HEK293 (cell line): ENCODE results near the gene PTPRK.

ENCODE experiments used
- CTCF ChIA-PET: fragments of 350-600 bp; formaldehyde crosslinking; extraction: SDS; loops from one replicate; lab custom pipeline; 2021; ENCODE audit warnings: antibody characterized with exemption; lab: Yijun Ruan, JAX
- POLR2A ChIA-PET: fragments of 300-600 bp; formaldehyde crosslinking; extraction: SDS; loops from one replicate; lab custom pipeline; 2020; ENCODE audit warnings: antibody characterized with exemption, inconsistent platforms; lab: Yijun Ruan, JAX
- H3K27ac ChIP-seq: fragments of 200-500 bp; sonication (Bioruptor generic); 2 replicates; pipeline ENCODE4 v1.5.1; 2014; ENCODE audit warnings: low read depth, low read length, control low read depth, inconsistent platforms; ENCODE audit errors: extremely low read depth
- H3K36me3 ChIP-seq, 2 experiments: fragments of 200-500 bp in 1 of 2; sonication (Bioruptor generic) in 1 of 2; 1 replicate in 1 of 2; 2 replicates in 1 of 2; pipeline ENCODE4 v1.5.1; 2014 to 2017; ENCODE audit warnings: inconsistent platforms in 2 of 2, low read length in 2 of 2; ENCODE audit not compliant: control insufficient read depth in 2 of 2, insufficient read depth in 1 of 2
- H3K4me1 ChIP-seq: fragments of 200-500 bp; sonication (Bioruptor generic); 2 replicates; pipeline ENCODE4 v1.5.1; 2014; ENCODE audit warnings: mild to moderate bottlenecking, low read length, inconsistent platforms; ENCODE audit not compliant: control insufficient read depth, insufficient read depth
- H3K4me3 ChIP-seq: 2 replicates; pipeline ENCODE4 v1.5.1; 2011; ENCODE audit warnings: low read depth, mild to moderate bottlenecking, control low read depth, low read length, moderate library complexity
- H3K9me3 ChIP-seq: fragments of 200-500 bp; sonication (Bioruptor generic); 2 replicates; pipeline ENCODE4 v1.5.1; 2014; ENCODE audit warnings: low read depth, low read length, inconsistent platforms; ENCODE audit not compliant: control insufficient read depth, insufficient read depth
- GLIS1 ChIP-seq: fragments of 450-650 bp; formaldehyde crosslinking; IDR thresholded peaks from 2 replicates; pipeline ENCODE4 v1.5.1; 2016; ENCODE audit warnings: missing biosample characterization, missing genetic modification characterization
- HOXC10 ChIP-seq: sonication (generic); formaldehyde crosslinking; IDR thresholded peaks from 2 replicates; pipeline ENCODE4 v1.8.1; 2023; ENCODE audit warnings: mild to moderate bottlenecking, missing genetic modification reagents
- KLF8 ChIP-seq: fragments of 450-650 bp; formaldehyde crosslinking; IDR thresholded peaks from 2 replicates; pipeline ENCODE4 v1.5.1; 2016; ENCODE audit warnings: missing biosample characterization, missing genetic modification characterization
- KLF9 ChIP-seq: fragments of 450-650 bp; formaldehyde crosslinking; IDR thresholded peaks from 2 replicates; pipeline ENCODE4 v1.5.1; 2016; ENCODE audit warnings: missing biosample characterization, missing genetic modification characterization, low read depth
- PRDM1 ChIP-seq: fragments of 450-650 bp; formaldehyde crosslinking; IDR thresholded peaks from 2 replicates; pipeline ENCODE4; 2016; ENCODE audit warnings: missing biosample characterization, missing genetic modification characterization
- SP2 ChIP-seq: fragments of 450-650 bp; formaldehyde crosslinking; IDR thresholded peaks from 2 replicates; pipeline ENCODE4 v1.5.1; 2016; ENCODE audit warnings: missing biosample characterization, missing genetic modification characterization
- ZFP3 ChIP-seq: fragments of 450-650 bp; formaldehyde crosslinking; IDR thresholded peaks from 2 replicates; pipeline ENCODE4 v1.5.1; 2016; ENCODE audit warnings: low read depth, missing biosample characterization, missing genetic modification characterization
- ZIC2 ChIP-seq: fragments of 450-650 bp; formaldehyde crosslinking; IDR thresholded peaks from 2 replicates; pipeline ENCODE4 v1.5.1; 2016; ENCODE audit warnings: missing biosample characterization, missing genetic modification characterization
- ZNF146 ChIP-seq: fragments of 450-650 bp; formaldehyde crosslinking; IDR thresholded peaks from 2 replicates; pipeline ENCODE4 v1.5.1; 2016; ENCODE audit warnings: missing biosample characterization, missing genetic modification characterization
- ZNF202 ChIP-seq: fragments of 450-650 bp; formaldehyde crosslinking; IDR thresholded peaks from 2 replicates; pipeline ENCODE4 v1.5.1; 2016; ENCODE audit warnings: missing biosample characterization, missing genetic modification characterization, borderline replicate concordance
- ZNF211 ChIP-seq: fragments of 450-650 bp; formaldehyde crosslinking; IDR thresholded peaks from 2 replicates; pipeline ENCODE4 v1.5.1; 2016; ENCODE audit warnings: low read depth, missing biosample characterization, missing genetic modification characterization
- ZNF248 ChIP-seq: fragments of 450-650 bp; formaldehyde crosslinking; IDR thresholded peaks from 2 replicates; pipeline ENCODE4 v1.5.1; 2017; ENCODE audit warnings: missing biosample characterization, missing genetic modification characterization
- ZNF391 ChIP-seq: fragments of 450-650 bp; formaldehyde crosslinking; IDR thresholded peaks from 2 replicates; pipeline ENCODE4 v1.5.1; 2016; ENCODE audit warnings: low read depth, missing biosample characterization, missing genetic modification characterization, borderline replicate concordance
- ZNF473 ChIP-seq: fragments of 450-650 bp; formaldehyde crosslinking; IDR thresholded peaks from 2 replicates; pipeline ENCODE4 v1.5.1; 2017; ENCODE audit warnings: missing biosample characterization, missing genetic modification characterization
- ZNF510 ChIP-seq: fragments of 450-650 bp; formaldehyde crosslinking; IDR thresholded peaks from 2 replicates; pipeline ENCODE4 v1.5.1; 2018; ENCODE audit warnings: mild to moderate bottlenecking, missing genetic modification characterization, missing biosample characterization; ENCODE audit not compliant: insufficient replicate concordance
- ZNF529 ChIP-seq: fragments of 450-650 bp; formaldehyde crosslinking; IDR thresholded peaks from 2 replicates; pipeline ENCODE4 v1.5.1; 2017; ENCODE audit warnings: missing genetic modification characterization, missing biosample characterization; ENCODE audit not compliant: insufficient replicate concordance
- ZNF555 ChIP-seq: fragments of 450-650 bp; formaldehyde crosslinking; conservative IDR thresholded peaks from 2 replicates; pipeline ENCODE4 v1.5.1; 2017; ENCODE audit warnings: missing biosample characterization, mild to moderate bottlenecking, missing genetic modification characterization, inconsistent platforms
- ZNF571 ChIP-seq: fragments of 450-650 bp; formaldehyde crosslinking; IDR thresholded peaks from 2 replicates; pipeline ENCODE4 v1.5.0; 2017; ENCODE audit warnings: missing biosample characterization, missing genetic modification characterization
- ZNF596 ChIP-seq: fragments of 450-650 bp; IDR thresholded peaks from 2 replicates; pipeline ENCODE4 v1.5.0; 2018; ENCODE audit warnings: missing biosample characterization, mild to moderate bottlenecking, missing genetic modification characterization, moderate library complexity
- ZNF600 ChIP-seq: fragments of 450-650 bp; formaldehyde crosslinking; IDR thresholded peaks from 2 replicates; pipeline ENCODE4 v1.5.1; 2016; ENCODE audit warnings: missing biosample characterization, missing genetic modification characterization
- ZNF626 ChIP-seq: fragments of 450-650 bp; sonication (Bioruptor Pico); formaldehyde crosslinking; IDR thresholded peaks from 2 replicates; pipeline ENCODE4 v1.5.1; 2018; ENCODE audit warnings: missing biosample characterization, missing genetic modification characterization, inconsistent platforms
- ZNF654 ChIP-seq: fragments of 450-650 bp; formaldehyde crosslinking; IDR thresholded peaks from 2 replicates; pipeline ENCODE4 v1.5.1; 2016; ENCODE audit warnings: low read depth, missing biosample characterization, missing genetic modification characterization
- ZNF670 ChIP-seq: fragments of 450-650 bp; formaldehyde crosslinking; IDR thresholded peaks from 2 replicates; pipeline ENCODE4 v1.5.1; 2016; ENCODE audit warnings: missing biosample characterization, missing genetic modification characterization, low read depth
- ZNF843 ChIP-seq: fragments of 450-650 bp; formaldehyde crosslinking; IDR thresholded peaks from 2 replicates; pipeline ENCODE4 v1.5.1; 2016; ENCODE audit warnings: missing biosample characterization, missing genetic modification characterization
- TF ChIP-seq, protein P1 (sequence below): fragments of 450-650 bp; formaldehyde crosslinking; IDR thresholded peaks from 2 replicates; pipeline ENCODE4 v1.5.1; 2016; ENCODE audit warnings: missing biosample characterization, missing genetic modification characterization, low read depth
- TF ChIP-seq, protein P2 (sequence below): fragments of 450-650 bp; formaldehyde crosslinking; IDR thresholded peaks from 2 replicates; pipeline ENCODE4 v1.5.1; 2016; ENCODE audit warnings: missing biosample characterization, missing genetic modification characterization, borderline replicate concordance

PTPRK gene

DNA sequence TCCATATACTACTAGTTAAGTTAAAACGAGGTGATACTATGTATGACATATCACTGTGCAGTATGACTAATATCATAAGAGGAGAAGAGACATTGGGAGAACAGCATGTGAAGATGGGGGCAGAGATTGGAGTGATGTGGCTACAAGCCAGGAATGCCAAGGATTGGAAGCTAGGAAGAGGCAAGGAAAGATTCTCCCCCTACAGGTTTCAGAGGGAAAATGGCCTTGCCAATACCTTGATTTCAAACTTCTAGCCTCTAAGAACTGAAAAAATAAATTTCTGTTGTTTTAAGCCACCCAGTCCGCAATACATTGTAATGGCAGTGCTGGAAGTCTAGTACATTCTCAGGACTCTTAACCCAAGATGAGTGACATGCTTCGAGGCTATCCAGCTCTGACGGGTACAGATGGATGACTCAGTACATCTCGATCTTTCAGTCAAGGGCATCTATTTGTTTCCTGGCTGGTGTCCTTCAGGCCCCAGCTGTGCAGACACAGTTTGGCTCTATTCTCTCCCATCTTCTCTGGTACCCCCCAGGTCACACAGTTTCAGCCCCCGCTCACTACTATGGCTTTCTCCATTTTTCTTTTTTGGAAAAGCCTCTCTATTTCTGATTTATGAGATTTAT, 564.0 kb downstream of the PTPRK start (continued):
- TF ChIP-seq ZNF473 (no peak), ZNF211 (no peak), KLF9 (tag by site-specific recombination) (no peak), ZNF654 (tag by site-specific recombination) (no peak), ZNF600 (tag by site-specific recombination) (no peak)

DNA sequence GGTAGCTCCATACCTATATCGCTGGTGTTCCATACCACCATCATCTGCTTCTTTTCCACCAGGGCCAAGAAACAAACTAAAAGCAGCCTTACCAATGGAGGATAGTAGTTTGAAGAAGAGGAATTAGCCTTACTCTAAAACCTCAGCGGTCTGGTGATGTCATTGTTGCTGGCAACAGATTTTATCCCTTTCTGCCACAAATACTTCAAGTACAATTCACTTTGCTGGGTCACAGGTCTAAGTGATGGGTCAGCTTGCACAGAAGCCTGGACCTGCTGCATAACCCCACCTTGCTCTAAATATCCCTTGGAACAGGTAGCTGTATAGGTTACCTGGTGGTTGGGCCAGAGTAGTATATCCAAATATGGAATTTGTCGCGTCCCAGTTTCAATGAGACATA, 566.3 kb downstream of the PTPRK start:
- Histone ChIP-seq H3K4me1 (no peaks in the 10 kb centered on the region), H3K36me3 (no peaks in the 10 kb centered on the region), H3K4me3 (no peak overlapping the region), H3K27ac (no peak overlapping the region), H3K9me3 (no peaks in the 10 kb centered on the region)
- TF ChIP-seq GLIS1 (tag by site-specific recombination) (no peak), PRDM1 (tag by site-specific recombination) (no peak)
- TF ChIP-seq, protein P1, sequence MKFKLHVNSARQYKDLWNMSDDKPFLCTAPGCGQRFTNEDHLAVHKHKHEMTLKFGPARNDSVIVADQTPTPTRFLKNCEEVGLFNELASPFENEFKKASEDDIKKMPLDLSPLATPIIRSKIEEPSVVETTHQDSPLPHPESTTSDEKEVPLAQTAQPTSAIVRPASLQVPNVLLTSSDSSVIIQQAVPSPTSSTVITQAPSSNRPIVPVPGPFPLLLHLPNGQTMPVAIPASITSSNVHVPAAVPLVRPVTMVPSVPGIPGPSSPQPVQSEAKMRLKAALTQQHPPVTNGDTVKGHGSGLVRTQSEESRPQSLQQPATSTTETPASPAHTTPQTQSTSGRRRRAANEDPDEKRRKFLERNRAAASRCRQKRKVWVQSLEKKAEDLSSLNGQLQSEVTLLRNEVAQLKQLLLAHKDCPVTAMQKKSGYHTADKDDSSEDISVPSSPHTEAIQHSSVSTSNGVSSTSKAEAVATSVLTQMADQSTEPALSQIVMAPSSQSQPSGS = peak; percentile 7; the same call in 1 of the 2 replicates
- CTCF ChIA-PET = no interaction called here
- POLR2A ChIA-PET = no interaction called here

DNA sequence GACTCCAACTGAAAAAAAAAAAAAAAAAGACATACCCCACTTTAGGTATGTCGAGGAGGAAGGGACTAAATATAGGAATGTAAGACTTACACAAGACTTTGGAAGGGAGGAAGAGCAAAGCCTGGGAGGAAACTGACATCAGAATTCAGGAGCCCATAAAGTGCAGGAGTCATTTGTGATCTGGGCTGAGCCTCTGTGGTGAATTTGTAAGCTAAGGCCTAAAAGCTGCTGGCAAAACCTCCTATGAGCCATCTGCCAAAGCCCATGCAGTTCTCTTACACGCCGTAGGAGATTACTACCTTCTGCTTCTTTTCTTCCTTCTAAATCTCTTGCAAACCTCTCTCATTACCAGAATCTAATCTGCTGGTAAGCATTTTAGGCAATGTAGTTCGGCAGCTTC, 567.6 kb downstream of the PTPRK start:
- no peaks in the 10 kb centered on the region for H3K4me1 ChIP-seq
- TF ChIP-seq ZNF843 (tag by site-specific recombination) (no peak), ZNF670 (tag by site-specific recombination) (no peak), ZNF146 (tag by site-specific recombination) (no peak), ZFP3 (tag by site-specific recombination) (no peak), KLF8 (tag by site-specific recombination) (no peak), ZNF555 (tag by site-specific recombination) (no peak), SP2 (tag by site-specific recombination) (no peak), ZNF626 (tag by site-specific recombination) (no peak)
- TF ChIP-seq, protein P2, sequence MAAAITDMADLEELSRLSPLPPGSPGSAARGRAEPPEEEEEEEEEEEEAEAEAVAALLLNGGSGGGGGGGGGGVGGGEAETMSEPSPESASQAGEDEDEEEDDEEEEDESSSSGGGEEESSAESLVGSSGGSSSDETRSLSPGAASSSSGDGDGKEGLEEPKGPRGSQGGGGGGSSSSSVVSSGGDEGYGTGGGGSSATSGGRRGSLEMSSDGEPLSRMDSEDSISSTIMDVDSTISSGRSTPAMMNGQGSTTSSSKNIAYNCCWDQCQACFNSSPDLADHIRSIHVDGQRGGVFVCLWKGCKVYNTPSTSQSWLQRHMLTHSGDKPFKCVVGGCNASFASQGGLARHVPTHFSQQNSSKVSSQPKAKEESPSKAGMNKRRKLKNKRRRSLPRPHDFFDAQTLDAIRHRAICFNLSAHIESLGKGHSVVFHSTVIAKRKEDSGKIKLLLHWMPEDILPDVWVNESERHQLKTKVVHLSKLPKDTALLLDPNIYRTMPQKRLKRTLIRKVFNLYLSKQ (tag by site-specific recombination) = no peak
- TF ChIP-seq, all 188 proteins: peak for 0
- no peaks in the 10 kb centered on the region for H3K36me3 ChIP-seq
- H3K27ac ChIP-seq = no peak overlapping the region
- POLR2A ChIA-PET = no interaction called here
- no peak overlapping the region for H3K4me3 ChIP-seq
- CTCF ChIA-PET = interaction anchor here (0.5 kb wide), 1 partner anchor 806 kb away, joined by 4 read pairs; no protein-coding TSS in a partner anchor
- no peaks in the 10 kb centered on the region for H3K9me3 ChIP-seq

DNA sequence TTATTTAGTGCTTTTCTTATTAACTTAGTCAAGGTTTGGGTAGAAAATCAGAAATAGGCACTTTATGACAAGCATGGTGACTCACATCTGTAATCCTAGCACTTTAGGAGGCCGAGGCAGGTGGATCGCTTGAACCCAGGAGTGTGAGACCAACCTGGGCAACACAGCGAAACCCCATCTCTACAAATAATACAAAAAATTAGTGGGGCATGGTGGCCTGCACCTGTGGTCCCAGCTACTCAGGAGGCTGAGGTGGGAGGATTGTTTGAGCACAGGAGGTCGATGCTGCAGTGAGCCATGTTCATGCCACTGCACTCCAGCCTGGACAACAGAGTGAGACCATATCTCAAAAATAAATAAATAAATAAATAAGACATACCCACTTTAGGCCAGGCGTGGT, 568.2 kb downstream of the PTPRK start:
- H3K4me1 ChIP-seq = no peaks in the 10 kb centered on the region

More for the DNA sequence above, 568.2 kb downstream of the PTPRK start:
- Histone ChIP-seq H3K27ac (no peak overlapping the region), H3K4me3 (no peak overlapping the region), H3K36me3 (no peaks in the 10 kb centered on the region), H3K9me3 (no peaks in the 10 kb centered on the region)
- ChIA-PET POLR2A (no interaction called here), CTCF (no interaction called here)
- TF ChIP-seq ZNF571 (tag by site-specific recombination) (no peak), ZNF596 (tag by site-specific recombination) (no peak), ZNF670 (tag by site-specific recombination) (no peak), ZIC2 (tag by site-specific recombination) (no peak), HOXC10 (CRISPR knock-in tag) (no peak), ZNF248 (tag by site-specific recombination) (no peak), ZNF529 (no peak), ZNF391 (no peak), ZNF202 (tag by site-specific recombination) (no peak), ZNF510 (tag by site-specific recombination) (no peak)
- TF ChIP-seq, protein P1 = no peak
